COR-L47 (cell line): Measurements from ENCODE around the gene DLX1.
A peak's percentile ranks its signal among the peaks of the same experiment; 100 is the strongest.
"Not testable (repeated sequence)": the region's sequence is repeated elsewhere in the genome, so short reads cannot be mapped to it uniquely, and the experiment has no call there.

Experiments used
- DNase-seq: peaks from one replicate; lab custom pipeline; 2025; lab: John Stamatoyannopoulos, UW

DLX1 gene

GRCh38 chr2:172098650-172099471 lies 13.6 kb downstream of the DLX1 start:
- DNase-seq = peak; percentile 72

DNA sequence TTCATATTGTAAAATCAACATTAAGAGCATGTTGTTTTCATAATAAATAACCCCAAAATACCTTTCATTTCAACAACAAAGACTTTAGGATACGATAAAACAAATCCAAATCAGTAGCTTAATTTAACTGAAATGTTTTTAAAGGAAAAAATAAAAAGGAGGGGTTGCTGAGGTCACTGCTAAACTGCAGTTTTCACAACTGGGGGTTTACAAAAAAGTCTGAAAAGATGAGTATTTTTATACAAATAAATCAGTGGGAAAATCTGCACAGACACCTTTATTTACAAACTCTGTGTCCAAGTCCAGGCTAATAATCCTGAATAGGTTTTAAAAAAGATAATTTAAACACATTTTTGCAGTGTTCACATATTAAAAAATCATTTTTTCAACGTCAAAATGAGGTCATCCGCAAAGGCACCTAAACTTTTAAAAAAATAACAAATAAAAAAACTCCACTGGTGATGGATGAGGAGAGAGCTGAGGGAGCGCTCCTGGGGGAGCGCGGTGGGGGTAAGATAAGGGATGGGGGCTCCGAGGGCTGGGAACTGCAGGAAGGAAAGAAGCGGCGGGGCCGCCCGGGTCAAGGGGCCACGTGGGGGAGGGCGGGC lies 14.3 kb downstream of the DLX1 start:
- no peak for DNase-seq

- DNase-seq = no peak
These were observed 15.0 kb downstream of the DLX1 start for GRCh38 chr2:172100080-172100934.

- peak; percentile 90 for DNase-seq
These were observed 15.9 kb downstream of the DLX1 start for GRCh38 chr2:172100935-172101820.

GRCh38 chr2:172101821-172102390 lies 16.6 kb downstream of the DLX1 start:
- DNase-seq = no peak

GRCh38 chr2:172102391-172103359 lies 17.4 kb downstream of the DLX1 start, which contains the start of gene DLX2:
TSS of gene DLX2 (minus strand) at chr2:172102900. CDS start at chr2:172102538, 362 bp downstream.
- DNase-seq = peak; percentile 99

- DNase-seq = peak; percentile 89
These were observed 18.4 kb downstream of the DLX1 start for GRCh38 chr2:172103471-172104272.

DNA sequence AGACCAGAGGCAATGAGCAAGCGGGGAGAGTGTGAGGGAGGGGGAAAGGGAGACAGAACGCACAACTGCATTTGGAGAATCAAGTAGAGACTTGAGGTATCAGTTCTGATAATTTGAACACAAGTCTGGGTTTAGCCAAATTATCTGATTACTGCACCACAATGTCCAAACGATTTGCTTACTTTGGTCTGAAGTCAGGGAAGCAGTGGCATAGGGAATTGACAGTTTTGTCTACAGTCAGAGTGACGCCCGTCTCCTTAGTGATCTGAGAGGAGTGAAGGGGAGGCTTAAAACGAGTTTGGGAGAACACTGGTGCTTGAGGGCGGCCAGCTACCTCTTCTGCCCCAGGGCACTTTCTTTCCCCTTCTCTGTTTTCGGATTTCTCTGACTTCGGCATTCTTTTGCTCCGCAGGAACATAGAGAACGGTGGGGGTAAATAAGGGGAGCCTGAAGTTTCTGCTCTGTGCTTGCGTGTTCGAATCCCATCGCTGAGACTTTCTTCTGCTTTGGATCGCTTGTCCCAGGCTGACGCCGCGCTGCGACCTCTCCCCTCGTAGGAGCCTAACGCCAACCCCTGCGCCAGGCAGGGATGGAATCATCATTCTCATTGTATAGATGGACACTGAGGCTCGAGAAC lies 20.3 kb downstream of the DLX1 start:
- DNase-seq = no peak

DNA sequence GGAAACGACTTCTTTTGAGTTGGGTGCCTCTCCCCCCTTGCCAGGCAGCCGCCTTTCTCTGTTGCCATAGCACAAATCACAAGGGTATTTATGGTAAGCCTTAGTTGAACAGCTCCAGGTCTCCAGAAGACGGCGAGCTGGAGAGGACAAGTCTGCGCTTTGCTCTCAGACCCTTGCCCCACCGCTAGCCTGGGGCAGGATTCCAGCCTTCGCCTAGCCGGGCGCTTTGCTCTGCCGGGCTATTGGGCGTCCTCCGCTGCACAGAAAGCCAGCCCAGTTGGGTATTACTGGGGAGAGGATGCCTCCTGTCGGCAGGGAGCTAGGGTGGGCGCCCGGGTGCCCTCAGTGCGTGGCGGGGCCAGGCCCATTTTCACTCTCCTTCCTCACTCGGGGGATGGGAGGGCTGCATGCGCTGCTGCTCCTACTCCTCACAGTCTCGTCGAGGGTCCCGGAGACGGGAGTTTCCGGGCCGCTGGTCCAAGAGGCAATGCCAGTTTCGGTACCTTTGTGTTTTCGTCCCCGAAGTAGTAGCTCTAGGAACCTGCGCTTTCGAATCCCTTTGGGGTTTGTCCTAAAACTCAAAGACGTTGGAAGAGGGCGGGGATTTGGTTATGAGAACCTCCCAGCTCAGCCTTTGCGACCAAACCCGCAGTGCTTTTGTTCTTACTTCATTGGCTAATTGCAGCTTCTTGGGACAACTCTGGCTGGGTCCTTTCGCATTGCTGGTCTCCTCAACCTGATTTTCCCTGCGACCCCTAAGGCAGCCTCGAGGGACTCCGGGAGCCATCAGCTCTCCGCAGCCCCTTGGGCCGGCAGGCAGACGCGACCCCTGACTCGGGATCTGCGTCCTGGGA lies 21.0 kb downstream of the DLX1 start:
- DNase-seq = no peak

- no peak for DNase-seq
These were observed 22.6 kb downstream of the DLX1 start for GRCh38 chr2:172107690-172108586.

- DNase-seq = no peak
These were observed 23.3 kb downstream of the DLX1 start for GRCh38 chr2:172108587-172108930.

- DNase-seq = no peak
These were observed 24.1 kb downstream of the DLX1 start for GRCh38 chr2:172109256-172109987.

DNA sequence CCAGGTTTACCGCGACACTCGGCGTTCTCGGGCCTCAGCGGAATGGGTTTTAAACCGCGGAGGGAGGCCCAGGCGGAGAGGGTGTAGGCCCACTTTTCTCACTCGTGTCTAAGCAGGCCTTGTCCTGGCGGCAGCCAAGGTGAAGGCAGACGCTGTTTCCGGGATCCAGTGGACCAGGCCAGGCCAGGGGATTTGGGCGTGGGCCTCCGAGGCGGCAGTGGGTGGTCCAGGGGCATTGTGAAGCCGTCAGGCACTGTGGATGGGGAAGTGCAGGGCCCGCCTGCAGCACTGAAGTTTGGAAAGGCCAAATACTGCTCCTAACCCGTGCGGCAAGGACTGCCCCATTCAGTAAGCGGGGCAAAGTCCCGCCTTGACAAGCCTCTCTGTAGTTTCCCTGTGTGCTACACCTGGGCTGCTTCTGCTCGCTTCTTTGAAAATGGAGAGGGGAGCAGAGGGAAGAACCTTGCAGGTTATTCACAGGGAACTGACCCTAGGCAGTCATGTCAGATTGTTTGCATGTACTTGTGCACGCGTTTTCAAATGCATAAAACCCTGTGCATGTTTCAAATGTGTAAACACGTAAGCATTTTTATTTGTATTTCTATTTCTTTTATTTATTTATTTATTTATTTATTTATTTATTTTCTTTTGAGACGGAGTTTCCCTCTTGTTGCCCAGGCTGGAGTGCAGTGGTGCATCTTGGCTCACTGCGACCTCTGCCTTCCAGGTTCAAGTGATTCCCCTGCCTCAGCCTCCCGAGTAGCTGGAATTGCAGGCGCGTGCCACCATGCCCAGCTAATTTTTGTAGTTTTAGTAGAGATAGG lies 24.9 kb downstream of the DLX1 start:
- DNase-seq = no peak

GRCh38 chr2:172113617-172114016 lies 28.3 kb downstream of the DLX1 start:
- peak; percentile 37 for DNase-seq

GRCh38 chr2:172114176-172114575 lies 28.9 kb downstream of the DLX1 start:
- not testable (repeated sequence) for DNase-seq
